Stimulated activated CD4-positive, alpha-beta T cell treated with anti-CD3 and anti-CD28 coated beads, Interleukin-4, amount 100 ng/mL, for 4 hours (primary cell): ENCODE results near the gene GRIP2.
"Not testable (repeated sequence)": the region's sequence is repeated elsewhere in the genome, so short reads cannot be mapped to it uniquely, and the experiment has no call there.

ENCODE experiments used
- DNase-seq, 2 experiments: peaks; one replicate each; pipeline ENCODE4 v3.0.0-alpha.2; 2020

Gene GRIP2

GRCh38 chr3:14519406-14519805 is 20.7 kb downstream of the GRIP2 start:
- DNase-seq = no peak

DNA sequence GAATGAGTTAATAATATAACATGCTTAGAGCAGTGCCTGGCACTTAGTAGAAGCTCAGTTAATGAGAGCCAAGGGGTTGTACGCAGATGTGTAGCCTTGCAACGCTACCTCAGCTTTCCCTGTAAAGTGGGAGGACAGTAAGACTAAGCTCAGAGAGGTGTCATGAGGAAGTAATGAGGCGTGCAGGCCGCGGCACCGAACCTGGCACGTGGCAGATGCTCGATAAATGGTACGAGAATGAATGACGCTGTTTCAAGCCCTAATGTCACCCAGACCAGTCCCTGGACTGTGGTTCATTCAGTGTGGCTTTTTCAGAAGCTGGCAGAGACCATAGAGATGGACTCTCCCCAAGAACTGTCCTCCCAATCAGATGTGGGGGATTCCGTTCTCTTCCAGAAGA is 21.2 kb downstream of the GRIP2 start:
- no peak for DNase-seq

GRCh38 chr3:14518432-14518802 is 21.7 kb downstream of the GRIP2 start:
- no peak for DNase-seq

DNA sequence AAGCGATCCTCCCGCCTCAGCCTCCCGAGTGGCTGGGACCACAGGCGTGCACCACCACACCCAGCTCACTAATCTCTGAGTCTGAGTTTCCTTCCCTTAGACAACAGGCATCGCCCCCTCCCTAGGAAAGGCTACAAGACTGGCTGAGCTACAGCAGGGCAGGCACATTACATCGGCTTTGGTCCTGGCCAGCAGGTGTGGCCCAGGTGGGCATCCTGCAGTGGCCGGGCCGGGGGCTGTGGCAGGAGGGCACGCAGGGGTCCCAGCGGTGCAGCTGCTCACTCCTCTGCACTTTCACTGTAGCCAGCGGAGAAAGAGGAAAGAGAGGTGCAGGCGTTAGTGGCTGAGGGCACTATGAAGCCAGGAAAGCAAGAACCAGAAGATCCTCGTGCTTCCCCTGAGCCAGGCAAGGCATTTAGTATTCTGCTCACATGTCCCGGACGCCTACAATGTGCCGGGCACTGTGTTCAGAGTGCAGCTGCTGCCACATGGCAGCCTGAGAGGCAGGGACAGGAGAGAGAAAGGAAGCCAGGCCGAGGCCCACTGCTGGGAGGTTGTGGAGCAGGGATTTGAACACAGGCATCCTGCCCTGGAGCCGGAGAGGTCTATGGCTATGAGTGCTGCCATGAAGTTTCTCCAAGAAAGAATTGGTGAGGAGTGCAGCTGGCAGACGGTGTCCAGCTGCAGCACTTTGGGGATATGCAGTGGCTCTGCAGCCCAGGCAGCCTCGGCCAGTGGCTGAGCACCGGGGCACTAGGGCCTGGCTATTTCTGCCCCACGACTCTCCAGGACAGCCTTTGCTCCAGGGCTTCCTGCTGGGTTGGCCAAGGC is 22.3 kb downstream of the GRIP2 start:
- DNase-seq = no peak

- no peak for DNase-seq
These were observed 23.3 kb downstream of the GRIP2 start for GRCh38 chr3:14516738-14517345.

DNA sequence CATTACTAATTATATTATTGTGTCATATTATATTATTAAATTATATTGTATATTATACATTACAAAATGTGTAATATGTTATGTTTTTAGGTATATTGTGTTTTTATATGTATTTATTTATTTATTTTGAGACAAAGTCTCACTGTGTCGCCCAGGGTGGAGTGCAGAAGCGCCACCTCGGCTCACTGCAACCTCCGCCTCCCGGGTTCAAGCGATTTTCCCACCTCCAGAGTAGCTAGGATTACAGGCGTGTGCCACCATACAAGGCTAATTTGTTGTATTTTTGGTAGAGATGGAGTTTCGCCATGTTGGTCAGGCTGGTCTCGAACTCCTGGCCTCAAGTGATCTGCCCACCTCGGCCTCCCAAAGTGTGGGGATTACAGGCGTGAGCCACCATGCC is 24.6 kb downstream of the GRIP2 start:
- not testable (repeated sequence) for DNase-seq

DNA sequence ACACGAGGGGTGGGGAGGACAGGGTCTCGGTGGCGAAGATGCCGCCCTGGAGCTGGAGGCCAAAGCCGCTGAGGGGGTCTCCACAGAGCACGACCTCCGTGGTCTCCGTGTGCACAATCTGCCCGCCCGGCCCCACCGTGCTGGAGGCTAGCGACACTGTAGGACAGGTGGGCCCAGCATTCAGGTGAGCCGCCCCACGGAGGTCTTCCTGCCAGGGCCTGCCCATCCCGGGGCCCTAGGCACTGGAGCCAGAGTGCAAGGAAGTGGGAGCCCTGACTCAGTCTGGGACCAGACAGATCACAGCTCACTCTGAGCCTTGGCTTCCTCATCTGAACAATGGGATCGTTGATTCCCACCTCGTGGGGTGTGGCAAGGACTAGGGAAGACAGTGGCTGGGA is 25.8 kb downstream of the GRIP2 start:
- no peak for DNase-seq

- DNase-seq = no peak
These were observed 26.4 kb downstream of the GRIP2 start for GRCh38 chr3:14513566-14514322.

DNA sequence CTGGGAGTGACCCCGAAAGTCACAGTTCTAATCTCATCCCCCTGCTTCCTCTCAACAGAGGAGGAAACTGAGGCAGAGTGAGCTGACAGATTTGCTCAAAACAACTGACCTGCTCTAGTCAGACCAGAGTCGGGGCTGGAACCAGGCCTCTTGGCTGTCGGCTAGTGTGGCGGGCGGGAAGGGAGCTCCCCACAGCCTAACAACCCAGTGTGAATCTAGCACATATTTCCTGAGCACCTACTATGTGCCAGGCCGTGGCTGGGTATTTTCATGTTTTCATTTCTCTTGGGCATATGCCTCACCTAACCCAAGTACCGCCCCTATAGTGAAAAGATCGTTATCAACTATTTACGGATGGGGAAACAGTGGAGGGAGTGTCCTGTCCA is 27.2 kb downstream of the GRIP2 start:
- no peak for DNase-seq

GRCh38 chr3:14512281-14512941 is 27.7 kb downstream of the GRIP2 start:
- DNase-seq = no peak

GRCh38 chr3:14511623-14512280 is 28.4 kb downstream of the GRIP2 start:
- no peak for DNase-seq

DNA sequence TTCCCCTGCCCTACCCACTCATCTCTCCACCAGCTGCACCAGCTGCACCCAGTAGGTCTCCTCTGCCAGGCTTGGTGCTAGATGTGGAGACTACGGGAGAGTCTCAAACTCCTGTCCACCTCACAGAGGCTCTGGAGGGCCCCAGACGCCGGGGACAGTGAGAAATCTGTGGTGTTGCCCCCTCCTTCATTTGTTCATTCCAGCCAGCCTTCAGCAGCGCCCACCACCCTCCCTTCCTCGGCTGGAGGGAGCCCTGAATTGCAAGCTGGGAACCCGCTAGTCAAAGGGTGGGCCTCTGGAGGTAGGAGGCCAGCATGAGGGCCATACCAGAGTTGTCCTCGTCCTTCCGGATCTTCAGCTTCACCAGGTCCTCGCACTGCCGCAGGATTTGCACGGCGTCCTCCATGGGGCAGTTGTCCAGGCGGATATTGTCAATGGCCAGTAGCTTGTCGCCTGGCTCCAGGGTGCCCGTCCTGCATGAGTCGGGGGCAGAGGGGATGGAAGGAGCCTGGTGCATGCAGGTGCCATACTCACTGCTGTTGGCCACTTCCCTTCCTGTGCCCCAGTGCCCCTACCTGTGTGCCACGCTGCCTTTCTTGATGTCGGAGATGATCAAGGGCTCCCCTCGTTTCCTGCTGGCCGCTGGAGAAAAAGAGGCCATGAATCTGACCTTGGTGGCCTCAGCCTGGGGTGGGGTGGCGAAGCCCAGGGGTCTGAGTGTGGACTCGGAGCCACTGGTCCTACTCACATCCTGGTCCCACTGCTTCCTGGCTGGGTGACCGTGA is 29.1 kb downstream of the GRIP2 start:
- DNase-seq = no peak

DNA sequence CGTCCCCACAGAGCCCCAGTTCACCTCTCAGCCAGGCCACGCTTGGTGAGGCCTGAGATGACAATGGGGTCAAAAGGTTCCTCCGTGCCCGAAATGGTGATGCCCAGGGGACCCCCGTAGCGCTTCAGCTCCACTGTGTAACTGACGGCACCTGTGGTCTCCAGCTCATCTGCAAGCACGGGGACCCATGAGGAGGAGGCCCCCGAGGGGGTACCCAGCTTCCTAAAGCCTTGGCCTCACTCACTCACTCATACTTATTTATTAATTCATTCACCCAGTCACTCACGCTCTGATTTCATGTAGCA is 30.4 kb downstream of the GRIP2 start:
- DNase-seq = no peak

DNA sequence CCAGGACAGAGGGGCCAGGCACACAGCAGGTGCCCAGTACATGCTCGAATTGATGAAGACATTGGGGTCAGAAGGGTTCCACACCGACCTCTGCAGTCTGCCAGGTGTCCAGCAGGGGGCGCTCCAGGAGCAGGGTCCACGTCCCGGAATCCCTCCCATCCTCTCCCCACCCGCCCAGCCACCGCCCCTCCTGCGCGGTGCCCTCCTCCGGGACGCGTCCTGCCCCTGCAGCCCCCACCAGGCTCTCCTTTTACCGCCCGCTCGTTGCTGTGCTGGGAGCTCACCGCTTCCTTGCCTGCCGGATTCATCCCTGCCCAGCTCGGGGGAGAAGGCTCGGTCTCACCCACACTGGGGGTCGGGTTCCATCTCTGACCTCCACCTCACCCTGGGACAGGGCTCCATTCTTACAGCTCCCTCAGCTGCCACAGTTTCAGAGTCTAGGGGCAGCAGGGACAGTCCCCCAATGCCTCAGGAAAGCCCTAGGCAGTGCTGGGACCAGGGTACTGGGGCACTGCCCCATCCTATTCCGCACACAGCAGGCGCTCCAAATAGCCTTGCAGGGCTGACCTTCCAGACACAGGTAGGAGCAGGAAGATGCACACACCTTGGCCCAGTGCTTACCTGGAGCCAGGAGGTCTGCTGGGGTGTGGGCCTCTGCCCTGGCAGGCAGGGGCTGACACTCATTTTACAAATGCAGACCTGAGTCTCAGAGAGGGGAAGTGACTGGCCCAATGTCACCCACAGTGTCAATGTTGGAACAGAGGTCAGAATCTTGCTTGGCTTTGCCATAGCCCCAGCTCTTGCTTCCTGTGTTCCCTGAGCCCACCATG is 31.0 kb downstream of the GRIP2 start:
- peak; percentile 48 to 77 for DNase-seq

DNA sequence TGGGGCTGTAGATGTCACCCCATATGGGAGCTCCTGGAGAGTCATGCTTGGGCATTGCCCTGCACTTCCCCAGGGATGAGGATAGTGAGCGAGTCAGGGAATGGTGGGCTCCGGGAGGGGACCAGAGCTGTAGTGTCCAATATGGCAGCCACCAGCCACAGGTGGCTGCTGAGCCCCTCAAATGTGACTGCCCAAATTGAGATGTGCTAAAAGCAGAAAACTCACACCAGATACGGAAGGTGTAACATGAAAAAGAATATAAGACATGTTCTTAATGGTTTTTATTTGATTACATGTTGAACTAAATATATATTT is 31.7 kb downstream of the GRIP2 start:
- DNase-seq = no peak

- DNase-seq = no peak
These were observed 32.2 kb downstream of the GRIP2 start for GRCh38 chr3:14507757-14508504.

GRCh38 chr3:14507305-14507741 is 32.8 kb downstream of the GRIP2 start:
- DNase-seq = no peak

GRCh38 chr3:14506626-14507304 is 33.4 kb downstream of the GRIP2 start:
- DNase-seq = no peak

DNA sequence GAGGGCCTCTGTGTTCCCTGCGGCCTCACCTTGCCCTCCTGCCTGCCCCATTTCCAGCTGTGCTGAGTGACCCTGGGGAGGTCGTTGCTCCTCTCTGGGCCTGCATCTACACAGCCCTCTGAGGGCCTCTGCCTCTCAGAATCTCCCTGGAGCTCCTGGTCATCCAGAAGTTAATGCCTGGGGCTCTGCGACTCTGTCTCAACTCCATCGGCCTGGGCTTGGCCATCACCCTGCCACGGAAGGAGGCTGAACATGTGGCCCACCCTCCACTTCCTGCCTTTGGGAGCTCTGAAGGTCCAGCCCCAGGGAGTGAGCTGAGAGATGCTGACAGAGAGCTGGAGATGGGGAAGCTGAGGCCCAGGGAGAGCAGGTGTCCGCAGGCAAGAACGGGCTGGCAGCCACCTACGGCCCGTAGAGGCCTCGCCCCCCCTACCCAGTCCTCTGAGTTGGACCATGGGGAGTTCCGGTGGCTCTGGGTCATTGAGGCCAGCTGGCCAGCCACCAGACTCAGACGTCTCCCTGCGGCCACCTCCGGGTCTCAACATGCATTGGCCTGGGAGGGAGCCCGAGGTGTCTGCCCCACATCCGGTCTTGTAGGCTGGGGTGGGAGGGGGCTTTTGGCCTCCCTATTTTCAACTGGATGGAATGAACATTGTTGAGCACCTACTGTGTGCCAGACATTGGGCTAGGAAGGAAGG is 34.2 kb downstream of the GRIP2 start:
- no peak for DNase-seq
